Left cardiac atrium (tissue), 4 donors: ENCODE data around the gene CHRNE. TPM values are rescaled to one million over a fixed set of nuclear protein-coding genes. Genes with fewer than 3 reads are reported as not detected.

Source experiments
- ATAC-seq, 2 donors: fragments of 200-7000 bp; cut with Tn5 transposase; one replicate each; pipeline ENCODE4 v1.9.1; 2020; ENCODE audit warnings: mild to moderate bottlenecking in 2 of 2, moderate library complexity in 2 of 2
- DNase-seq: peaks from one replicate; pipeline ENCODE4 v3.0.0-alpha.2; 2020
- intact Hi-C, 2 donors: fragments of 100-400 bp; cut with DNase I; formaldehyde crosslinking; loops; one replicate each; pipeline versions ENCODE4 v1.14.1 to v1.15.1; 2022 to 2023
- total RNA-seq, 2 donors: library from RNA; stranded (reverse); fragmentation: NEBNext Ultra II Directional; extraction: Animal tissue kit (Norgen Biotek cat#: 25700); gene quantifications; one replicate each; pipeline ENCODE4 v1.2.1, GENCODE V29; 2021
- donor health status: DM: no; HTN: yes; CAD: no.
- donor health status: DM: no; HTN: yes; CAD: no; lungs with severe emphysema.
- donor health status: DM: yes; HTN: yes; CAD: no.
- donor health status: Dilated cardiomyopathy.

CHRNE gene
- total RNA-seq, 2 donors from 2014 or later: 36.8 to 118 TPM

DNA sequence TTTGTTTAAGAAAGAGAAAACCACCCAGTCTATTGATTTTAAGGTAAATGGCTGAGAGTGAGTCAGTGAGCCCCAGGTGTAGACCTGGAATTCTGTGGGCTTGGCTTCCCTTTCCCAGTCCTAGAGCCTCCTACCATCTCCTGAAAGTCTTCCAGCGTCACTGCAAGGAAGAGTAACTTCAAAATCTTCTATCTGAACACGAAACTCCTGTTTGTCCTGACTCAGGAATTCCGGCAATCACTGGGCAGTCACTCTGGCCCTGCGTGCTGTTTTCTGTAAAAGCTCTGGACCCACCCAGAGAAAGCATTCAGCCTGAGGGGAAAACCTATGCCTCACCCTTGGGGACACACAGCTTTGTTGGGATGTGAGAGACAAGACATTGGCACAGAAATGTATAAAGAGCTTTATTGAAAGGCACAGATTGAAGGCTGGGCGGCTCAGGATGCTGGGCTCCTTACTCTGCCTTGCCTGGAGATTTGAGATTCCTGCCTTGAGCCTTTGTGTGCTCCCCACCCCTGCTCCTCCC lies 53.8 kb downstream of the CHRNE start:
- intact Hi-C loops: no loop called here
- DNase-seq: no peak
- no peak for ATAC-seq

Other genes with a start within 250 kb of the CHRNE start
- gene PELP1, start 199.0 kb downstream of the CHRNE start, total RNA-seq: 10 to 100 TPM; 36.4 to 38.7 TPM
- 10 to 100 TPM; 30.7 to 43.5 TPM for gene ARRB2, start 192.5 kb downstream of the CHRNE start, total RNA-seq
- gene MED11, start 171.7 kb downstream of the CHRNE start, total RNA-seq: 10 to 100 TPM; 16.9 to 17.6 TPM
- under 1 TPM; 0.21 to 0.39 TPM for gene ZMYND15, start 163.3 kb downstream of the CHRNE start, total RNA-seq
- gene CXCL16, start 163.2 kb downstream of the CHRNE start, total RNA-seq: 1 to 10 TPM; 6.5 to 8.2 TPM
- gene TM4SF5, start 131.2 kb downstream of the CHRNE start, total RNA-seq: not detected
- gene VMO1, start 116.7 kb downstream of the CHRNE start, total RNA-seq: 1 to 10 TPM in 1 of 2 donors, under 1 TPM in 1; 0.81 to 1.1 TPM
- not detected for gene GLTPD2, start 114.1 kb downstream of the CHRNE start, total RNA-seq
- 100 to 1,000 TPM; 145 to 147 TPM for gene PSMB6, start 106.9 kb downstream of the CHRNE start, total RNA-seq
- gene PLD2, start 95.9 kb downstream of the CHRNE start, total RNA-seq: 10 to 100 TPM; 14.7 to 14.9 TPM
- gene MINK1, start 69.8 kb downstream of the CHRNE start, total RNA-seq: 10 to 100 TPM; 40.1 to 42.2 TPM
- 1 to 10 TPM; 1.3 to 2.3 TPM for gene C17orf107, start 3.6 kb downstream of the CHRNE start, total RNA-seq
- gene GP1BA, start 29.2 kb upstream of the CHRNE start, total RNA-seq: under 1 TPM; 0.13 to 0.15 TPM
- gene SLC25A11, start 36.9 kb upstream of the CHRNE start, total RNA-seq: 100 to 1,000 TPM; 166 to 175 TPM
- 10 to 100 TPM; 76.2 to 95.6 TPM for gene RNF167, start 37.2 kb upstream of the CHRNE start, total RNA-seq
- gene PFN1, start 45.4 kb upstream of the CHRNE start, total RNA-seq: 100 to 1,000 TPM; 254 to 303 TPM
- gene ENO3, start 48.0 kb upstream of the CHRNE start, total RNA-seq: 100 to 1,000 TPM; 149 to 228 TPM
- gene SPAG7, start 64.7 kb upstream of the CHRNE start, total RNA-seq: 100 to 1,000 TPM; 113 to 128 TPM
- 10 to 100 TPM; 35.5 to 46.1 TPM for gene CAMTA2, start 84.6 kb upstream of the CHRNE start, total RNA-seq
- gene INCA1, start 94.4 kb upstream of the CHRNE start, total RNA-seq: 1 to 10 TPM; 1.8 to 2.6 TPM
- gene KIF1C, start 94.9 kb upstream of the CHRNE start, total RNA-seq: 100 to 1,000 TPM; 405 to 447 TPM
- under 1 TPM in 1 of 2 donors, not detected in 1; 0.10 TPM for gene SLC52A1, start 132.3 kb upstream of the CHRNE start, total RNA-seq
- gene ZFP3, start 175.4 kb upstream of the CHRNE start, total RNA-seq: 10 to 100 TPM in 1 of 2 donors, 1 to 10 TPM in 1; 8.6 to 12.5 TPM
- 1 to 10 TPM; 5.1 to 5.7 TPM for gene ZNF232, start 208.8 kb upstream of the CHRNE start, total RNA-seq
- gene USP6, start 212.9 kb upstream of the CHRNE start, total RNA-seq: under 1 TPM; 0.06 to 0.16 TPM